DOHH2 (cell line): ENCODE data around the gene ITK.

ENCODE experiments used
- EZH2phosphoT487 ChIP-seq: fragments of 200-600 bp; sonication (generic); IDR thresholded peaks from 2 replicates; pipeline ENCODE4 v1.6.1; 2017; ENCODE audit warnings: borderline replicate concordance, mild to moderate bottlenecking, antibody characterized with exemption, low read length, moderate library complexity, mixed read lengths
- TF ChIP-seq, protein P1 (sequence below): fragments of 200-600 bp; sonication (generic); IDR thresholded peaks from one replicate; pipeline ENCODE4 v1.5.1; 2014; ENCODE audit warnings: antibody characterized with exemption, mild to moderate bottlenecking, low read depth, low read length; ENCODE audit not compliant: poor library complexity, severe bottlenecking

GRCh38 chr5:157216391-157217142 is 35.9 kb downstream of the ITK start:
- TF ChIP-seq, protein P1, sequence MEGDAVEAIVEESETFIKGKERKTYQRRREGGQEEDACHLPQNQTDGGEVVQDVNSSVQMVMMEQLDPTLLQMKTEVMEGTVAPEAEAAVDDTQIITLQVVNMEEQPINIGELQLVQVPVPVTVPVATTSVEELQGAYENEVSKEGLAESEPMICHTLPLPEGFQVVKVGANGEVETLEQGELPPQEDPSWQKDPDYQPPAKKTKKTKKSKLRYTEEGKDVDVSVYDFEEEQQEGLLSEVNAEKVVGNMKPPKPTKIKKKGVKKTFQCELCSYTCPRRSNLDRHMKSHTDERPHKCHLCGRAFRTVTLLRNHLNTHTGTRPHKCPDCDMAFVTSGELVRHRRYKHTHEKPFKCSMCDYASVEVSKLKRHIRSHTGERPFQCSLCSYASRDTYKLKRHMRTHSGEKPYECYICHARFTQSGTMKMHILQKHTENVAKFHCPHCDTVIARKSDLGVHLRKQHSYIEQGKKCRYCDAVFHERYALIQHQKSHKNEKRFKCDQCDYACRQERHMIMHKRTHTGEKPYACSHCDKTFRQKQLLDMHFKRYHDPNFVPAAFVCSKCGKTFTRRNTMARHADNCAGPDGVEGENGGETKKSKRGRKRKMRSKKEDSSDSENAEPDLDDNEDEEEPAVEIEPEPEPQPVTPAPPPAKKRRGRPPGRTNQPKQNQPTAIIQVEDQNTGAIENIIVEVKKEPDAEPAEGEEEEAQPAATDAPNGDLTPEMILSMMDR: no peak
- TF ChIP-seq EZH2phosphoT487: no peak
